Panc1 (cell line): ENCODE data around the gene ANKRD13D. TPM values are rescaled to one million over a fixed set of nuclear protein-coding genes. Genes with fewer than 3 reads are reported as not detected.

Experiments
- ATAC-seq: fragments of 200-7000 bp; cut with Tn5 transposase; 2 replicates; pipeline ENCODE4 v1.9.1; 2020; ENCODE audit warnings: mild to moderate bottlenecking, moderate library complexity
- BruUV-seq: library from RNA; stranded (reverse); fragments of 400-500 nt; replicated peaks from 2 replicates; lab custom pipeline; 2021; lab: Mats Ljungman, UMichigan
- CTCF ChIA-PET: fragments of 300-600 bp; sonication (Branson Sonifier 250); formaldehyde crosslinking; loops from one replicate; lab custom pipeline; 2022; ENCODE audit warnings: antibody characterized with exemption; lab: Charles Lee
- POLR2A ChIA-PET: fragments of 300-600 bp; sonication (Branson Sonifier 250); formaldehyde crosslinking; loops from one replicate; lab custom pipeline; 2022; ENCODE audit warnings: antibody characterized with exemption; lab: Charles Lee
- DNase-seq: peaks from one replicate; pipeline ENCODE4 v3.0.0-alpha.2; 2010; ENCODE audit warnings: low read depth, low spot score
- H3K27ac ChIP-seq: 2 replicates; pipeline ENCODE4 v1.5.1; 2011; ENCODE audit warnings: mild to moderate bottlenecking, low read length, inconsistent platforms
- H3K27me3 ChIP-seq: fragments of 200-500 bp; sonication (Bioruptor generic); 2 replicates; pipeline ENCODE4 v1.6.0; 2014; ENCODE audit warnings: low read length, inconsistent platforms; ENCODE audit not compliant: control insufficient read depth, insufficient read depth
- H3K36me3 ChIP-seq: fragments of 200-500 bp; sonication (Bioruptor generic); 2 replicates; pipeline ENCODE4 v1.5.1; 2014; ENCODE audit warnings: inconsistent platforms, mild to moderate bottlenecking, low read length, moderate library complexity; ENCODE audit not compliant: control insufficient read depth, insufficient read depth
- H3K4me1 ChIP-seq: 2 replicates; pipeline ENCODE4 v1.5.1; 2011; ENCODE audit warnings: inconsistent platforms, mild to moderate bottlenecking, low read length, moderate library complexity; ENCODE audit not compliant: control insufficient read depth, insufficient read depth
- H3K4me3 ChIP-seq, 2 experiments: 2 replicates each; pipeline ENCODE4 v1.5.1; 2011 to 2012; ENCODE audit warnings: low read depth in 2 of 2, low read length in 2 of 2, mild to moderate bottlenecking in 2 of 2, inconsistent platforms in 1 of 2, moderate library complexity in 1 of 2
- H3K9me3 ChIP-seq: fragments of 200-500 bp; sonication (Bioruptor generic); 2 replicates; pipeline ENCODE4 v1.5.1; 2014; ENCODE audit warnings: low read depth, mild to moderate bottlenecking, inconsistent platforms, low read length, moderate library complexity; ENCODE audit not compliant: control insufficient read depth, insufficient read depth
- CTCF ChIP-seq: fragments of 450-650 bp; IDR thresholded peaks from 2 replicates; pipeline ENCODE4 v1.5.1; 2017; ENCODE audit warnings: mild to moderate bottlenecking
- POLR2AphosphoS5 ChIP-seq: IDR thresholded peaks from 2 replicates; pipeline ENCODE4 v1.6.1; 2012; ENCODE audit warnings: mild to moderate bottlenecking, low read depth, low read length, moderate library complexity
- REST ChIP-seq, 2 experiments: IDR thresholded peaks; 2 replicates each; pipeline ENCODE4 v1.6.1; 2011 to 2012; ENCODE audit warnings: low read depth in 2 of 2, control low read depth in 1 of 2, low read length in 1 of 2, mild to moderate bottlenecking in 1 of 2, moderate library complexity in 1 of 2; ENCODE audit not compliant: insufficient read depth in 1 of 2
- SIN3A ChIP-seq: IDR thresholded peaks from 2 replicates; pipeline ENCODE4 v1.6.1; 2012; ENCODE audit warnings: low read depth, mild to moderate bottlenecking, low read length, moderate library complexity, borderline replicate concordance; ENCODE audit not compliant: insufficient read depth
- TCF7L2 ChIP-seq: IDR thresholded peaks from 2 replicates; pipeline ENCODE4 v1.6.1; 2011; ENCODE audit warnings: mild to moderate bottlenecking, low read depth, low read length, inconsistent platforms
- in situ Hi-C: cut with HindIII; loops from 2 replicates; pipeline ENCODE4 v1.10.0; 2016; ENCODE audit warnings: low sequenced_read_pairs, low pct_unique_long_range_greater_than_20kb
- intact Hi-C: fragments of 100-400 bp; cut with micrococcal nuclease; formaldehyde crosslinking; loops from one replicate; pipeline ENCODE4 v1.10.0; 2022; ENCODE audit not compliant: unreplicated experiment
- total RNA-seq: library from RNA; stranded (reverse); gene quantifications from one replicate; pipeline ENCODE4 v1.2.1, GENCODE V29; 2021; ENCODE audit not compliant: unreplicated experiment

ANKRD13D gene
- total RNA-seq, 1 experiment from 2014 or later, result 76.5 TPM

- H3K4me3 ChIP-seq, result no peak overlapping the region
- no peaks in the 10 kb centered on the region; the same call in 1 of the 2 replicates for H3K36me3 ChIP-seq
- intact Hi-C loops, result no loop called here
- peaks cover 20% of the 10 kb centered on the region for H3K4me1 ChIP-seq
- no peaks in the 10 kb centered on the region for H3K9me3 ChIP-seq
- H3K27me3 ChIP-seq, result no peaks in the 10 kb centered on the region
- ATAC-seq (no peak), DNase-seq (no peak)
- H3K27ac ChIP-seq, result no peak overlapping the region
- TF ChIP-seq SIN3A, result no peak
- TF ChIP-seq POLR2AphosphoS5, result no peak
- no peak for TF ChIP-seq TCF7L2
- TF ChIP-seq CTCF, result no peak
- BruUV-seq, result no TSS peak
- POLR2A ChIA-PET, result no interaction called here
- CTCF ChIA-PET, result no interaction called here
- in situ Hi-C loops, result no loop called here
Observed at GRCh38 chr11:67306769-67307544, 17.9 kb downstream of the ANKRD13D start.

GRCh38 chr11:67307545-67308001, 18.5 kb downstream of the ANKRD13D start:
- POLR2A ChIA-PET, result no interaction called here
- Histone ChIP-seq H3K27me3 (no peaks in the 10 kb centered on the region), H3K27ac (no peak overlapping the region), H3K36me3 (no peaks in the 10 kb centered on the region; the same call in 1 of the 2 replicates), H3K4me1 (peaks cover 14% of the 10 kb centered on the region), H3K4me3 (no peak overlapping the region), H3K9me3 (no peaks in the 10 kb centered on the region)
- CTCF ChIA-PET, result interaction anchor here (0.6 to 0.7 kb wide), 2 partner anchors 9 to 254 kb away, joined by 3 to 7 read pairs; no protein-coding TSS in a partner anchor
- BruUV-seq, result no TSS peak
- no peak for ATAC-seq
- intact Hi-C loops (no loop called here), in situ Hi-C loops (no loop called here)
- TF ChIP-seq SIN3A (no peak), POLR2AphosphoS5 (no peak), TCF7L2 (no peak), REST (IDR thresholded peaks at IDR 0.05; ENCODE audit: insufficient read depth in 1 of 2, low read depth in 2 of 2, low read length in 1 of 2) (no peak), CTCF (no peak)
- DNase-seq, result no peak
